Mesodermal cell (in vitro differentiated cells): Measurements from ENCODE around the gene TADA2B.

ENCODE experiments used
- H3K27ac ChIP-seq: 2 replicates; pipeline ENCODE4 v1.7.0; 2013; ENCODE audit warnings: mild to moderate bottlenecking, low read depth, low read length, moderate library complexity; ENCODE audit not compliant: severe bottlenecking
- H3K36me3 ChIP-seq: 2 replicates; pipeline ENCODE4 v1.7.1; 2013; ENCODE audit warnings: mild to moderate bottlenecking, low read length, moderate library complexity; ENCODE audit not compliant: control insufficient read depth, insufficient read depth
- H3K4me1 ChIP-seq: one replicate; pipeline ENCODE4 v1.7.1; 2013; ENCODE audit warnings: mild to moderate bottlenecking, low read length; ENCODE audit not compliant: insufficient read depth, control insufficient read depth, poor library complexity, severe bottlenecking
- H3K4me3 ChIP-seq: 2 replicates; pipeline ENCODE4 v1.7.0; 2013; ENCODE audit warnings: low read length, control low read depth, mild to moderate bottlenecking; ENCODE audit not compliant: insufficient read depth, poor library complexity, severe bottlenecking; ENCODE audit errors: extremely low read depth
- H3K9me3 ChIP-seq: 2 replicates; pipeline ENCODE4 v1.7.1; 2013; ENCODE audit warnings: mild to moderate bottlenecking, low read length, moderate library complexity; ENCODE audit not compliant: control insufficient read depth
- WGBS, 2 experiments: methylation state at CpG; one replicate each; pipeline ENCODE4 v1.1.5; 2013; ENCODE audit warnings: missing lambda C conversion rate in 2 of 2; ENCODE audit not compliant: insufficient coverage in 2 of 2; 5-methylcytosine and 5-hydroxymethylcytosine counted together

TADA2B gene

DNA sequence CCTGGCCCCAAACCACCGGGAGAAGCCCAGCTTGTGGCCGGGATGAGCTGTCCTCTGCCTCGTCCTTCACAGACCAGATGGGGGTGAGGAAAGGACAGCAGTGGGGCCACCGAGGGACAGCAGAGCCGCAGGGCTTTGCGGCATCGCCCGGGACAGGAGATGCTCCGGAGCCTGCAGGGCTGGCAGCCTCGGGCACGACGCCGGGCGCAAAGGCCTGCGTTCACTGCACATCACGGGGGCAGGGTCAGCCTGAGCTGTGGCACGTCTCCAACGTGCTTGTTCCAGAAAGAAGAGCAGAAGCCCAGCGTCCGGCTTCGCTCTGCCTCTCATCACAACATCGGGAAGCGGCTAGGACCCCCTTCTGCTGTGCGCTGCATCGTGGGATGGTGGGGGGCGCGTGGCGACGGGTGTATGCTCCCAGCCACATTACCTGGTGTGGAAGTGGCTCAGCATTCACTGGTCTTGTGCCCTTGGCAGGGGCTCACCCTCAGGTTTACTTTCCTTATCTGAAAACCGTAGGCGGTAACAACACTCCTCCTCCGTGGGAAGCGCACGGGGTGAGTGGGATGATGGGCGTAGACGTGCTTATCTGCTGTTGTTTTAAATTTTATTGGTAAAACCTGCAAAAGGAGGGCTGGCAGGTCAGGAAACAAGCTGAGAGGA is 7.4 kb downstream of the TADA2B start:
- Histone ChIP-seq H3K9me3 (no peaks in the 10 kb centered on the region), H3K36me3 (peaks cover 46% of the 10 kb centered on the region), H3K4me1 (peaks cover 18% of the 10 kb centered on the region), H3K27ac (no peak overlapping the region), H3K4me3 (no peak overlapping the region)
- WGBS, 2 experiments: 94 to 95% methylated on average over 28 to 36 of the region's 36 CpGs

- peaks cover 46% of the 10 kb centered on the region for H3K36me3 ChIP-seq
- H3K4me3 ChIP-seq: no peak overlapping the region
- no peaks in the 10 kb centered on the region for H3K9me3 ChIP-seq
- peaks cover 13% of the 10 kb centered on the region for H3K4me1 ChIP-seq
- H3K27ac ChIP-seq: no peak overlapping the region
- 91 to 93% methylated on average over 10 of the region's 12 CpGs for WGBS, 2 experiments
Observed at GRCh38 chr4:7051144-7051495, 7.9 kb downstream of the TADA2B start.

GRCh38 chr4:7051905-7052304 is 8.7 kb downstream of the TADA2B start:
- Histone ChIP-seq H3K27ac (no peak overlapping the region), H3K4me1 (peaks cover 13% of the 10 kb centered on the region), H3K36me3 (peaks cover 54% of the 10 kb centered on the region), H3K9me3 (no peaks in the 10 kb centered on the region), H3K4me3 (no peak overlapping the region)
- 98% methylated on average over 13 to 14 of the region's 14 CpGs for WGBS, 2 experiments

DNA sequence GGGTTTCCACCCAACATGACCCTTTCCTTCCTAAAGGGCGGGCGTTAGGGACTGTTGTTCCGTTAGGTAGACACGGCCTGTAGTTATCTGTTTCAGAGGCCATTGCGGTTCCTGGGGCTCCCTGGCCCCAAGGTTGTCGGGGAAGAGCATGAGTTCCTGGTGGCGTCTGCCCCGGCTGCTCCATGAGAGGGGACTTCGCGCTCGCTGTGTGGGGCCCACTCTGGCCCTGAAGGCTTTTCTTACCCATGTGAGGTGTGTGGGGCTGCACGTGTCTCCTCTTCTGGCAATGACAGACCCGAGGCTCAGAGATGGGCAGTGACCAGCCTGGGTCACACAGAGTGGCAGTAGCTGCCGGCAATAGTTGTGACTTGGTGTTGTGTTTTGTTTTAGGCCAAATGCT is 9.1 kb downstream of the TADA2B start:
- no peak overlapping the region for H3K4me3 ChIP-seq
- H3K27ac ChIP-seq: no peak overlapping the region
- H3K4me1 ChIP-seq: peaks cover 13% of the 10 kb centered on the region
- H3K36me3 ChIP-seq: peaks cover 56% of the 10 kb centered on the region
- H3K9me3 ChIP-seq: no peaks in the 10 kb centered on the region
- 93 to 96% methylated on average over 9 to 11 of the region's 14 CpGs for WGBS, 2 experiments

GRCh38 chr4:7052923-7053715 is 9.9 kb downstream of the TADA2B start:
- peaks cover 13% of the 10 kb centered on the region for H3K4me1 ChIP-seq
- H3K27ac ChIP-seq: no peak overlapping the region
- peaks cover 53% of the 10 kb centered on the region for H3K36me3 ChIP-seq
- no peak overlapping the region for H3K4me3 ChIP-seq
- H3K9me3 ChIP-seq: no peaks in the 10 kb centered on the region
- 97% methylated on average over 17 to 18 of the region's 20 CpGs for WGBS, 2 experiments

DNA sequence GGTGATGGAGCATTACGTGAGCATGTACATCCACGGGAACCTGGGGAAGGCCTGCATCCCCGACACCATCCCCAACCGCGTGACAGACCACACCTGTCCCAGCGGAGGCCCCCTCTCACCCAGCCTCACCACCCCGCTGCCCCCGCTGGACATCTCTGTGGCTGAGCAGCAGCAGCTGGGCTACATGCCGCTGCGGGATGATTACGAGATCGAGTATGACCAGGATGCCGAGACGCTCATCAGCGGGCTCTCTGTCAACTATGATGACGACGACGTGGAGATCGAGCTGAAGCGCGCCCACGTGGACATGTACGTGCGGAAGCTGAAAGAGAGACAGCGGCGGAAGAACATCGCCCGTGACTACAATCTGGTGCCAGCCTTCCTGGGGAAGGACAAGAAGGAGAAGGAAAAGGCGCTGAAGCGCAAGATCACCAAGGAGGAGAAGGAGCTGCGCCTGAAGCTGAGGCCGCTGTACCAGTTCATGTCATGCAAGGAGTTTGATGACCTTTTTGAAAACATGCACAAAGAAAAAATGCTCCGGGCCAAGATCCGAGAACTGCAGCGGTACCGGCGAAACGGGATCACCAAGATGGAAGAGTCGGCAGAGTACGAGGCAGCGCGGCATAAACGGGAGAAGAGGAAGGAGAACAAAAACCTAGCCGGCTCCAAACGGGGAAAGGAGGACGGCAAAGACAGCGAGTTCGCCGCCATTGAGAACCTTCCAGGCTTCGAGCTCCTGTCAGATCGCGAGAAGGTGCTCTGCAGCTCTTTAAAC is 11.1 kb downstream of the TADA2B start:
- WGBS, 2 experiments: 96 to 97% methylated on average over 51 to 52 of the region's 52 CpGs
- H3K9me3 ChIP-seq: no peaks in the 10 kb centered on the region
- peaks cover 13% of the 10 kb centered on the region for H3K4me1 ChIP-seq
- H3K27ac ChIP-seq: no peak overlapping the region
- no peak overlapping the region for H3K4me3 ChIP-seq
- H3K36me3 ChIP-seq: peaks cover 62% of the 10 kb centered on the region

DNA sequence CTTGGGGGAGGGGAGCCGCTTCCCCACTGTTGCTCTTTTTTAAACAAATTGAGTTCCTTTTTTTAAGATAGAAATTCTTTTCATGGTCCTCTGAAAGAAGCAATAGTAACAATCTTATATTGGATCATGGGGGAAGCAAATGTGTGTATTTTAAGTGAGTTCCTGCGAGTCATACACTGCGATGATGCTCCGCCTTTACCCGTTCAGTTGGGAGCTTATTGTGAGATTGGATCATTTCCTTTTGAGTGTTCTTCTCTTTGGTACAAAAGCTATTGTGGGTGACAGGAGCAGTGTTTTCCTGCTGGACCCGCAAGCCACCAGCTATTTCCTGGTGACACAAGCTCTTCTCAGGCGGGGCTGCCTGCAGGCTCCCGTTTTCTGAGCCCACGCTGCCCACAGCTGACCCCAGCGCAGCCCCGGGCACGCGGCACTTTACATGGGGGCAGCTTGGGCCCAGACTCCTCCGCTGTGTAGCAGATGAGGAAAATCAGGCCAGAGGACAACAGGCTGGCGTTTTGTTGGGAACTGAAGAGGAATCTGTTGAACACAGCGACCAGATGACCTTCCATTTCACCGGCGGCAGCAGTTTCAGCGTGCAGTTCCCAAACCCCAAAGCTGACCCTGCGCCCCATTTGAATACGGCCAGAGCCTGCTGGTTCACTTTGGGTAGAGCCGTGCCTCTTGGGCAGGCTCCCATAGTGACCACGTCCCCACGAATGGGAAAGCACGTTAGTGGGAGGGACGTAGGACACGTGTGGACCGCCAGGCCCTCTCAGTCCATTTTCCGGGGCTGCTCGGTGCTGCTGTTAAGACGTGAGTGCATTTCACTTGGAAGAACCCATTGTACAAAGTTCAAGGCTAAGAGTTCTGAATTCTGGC is 12.2 kb downstream of the TADA2B start:
- WGBS, 2 experiments: 93 to 98% methylated on average over 23 to 29 of the region's 31 CpGs
- Histone ChIP-seq H3K9me3 (no peaks in the 10 kb centered on the region), H3K36me3 (peaks cover 63% of the 10 kb centered on the region), H3K4me3 (no peak overlapping the region), H3K4me1 (peaks cover 13% of the 10 kb centered on the region), H3K27ac (peak overlapping the region; percentile 55)

DNA sequence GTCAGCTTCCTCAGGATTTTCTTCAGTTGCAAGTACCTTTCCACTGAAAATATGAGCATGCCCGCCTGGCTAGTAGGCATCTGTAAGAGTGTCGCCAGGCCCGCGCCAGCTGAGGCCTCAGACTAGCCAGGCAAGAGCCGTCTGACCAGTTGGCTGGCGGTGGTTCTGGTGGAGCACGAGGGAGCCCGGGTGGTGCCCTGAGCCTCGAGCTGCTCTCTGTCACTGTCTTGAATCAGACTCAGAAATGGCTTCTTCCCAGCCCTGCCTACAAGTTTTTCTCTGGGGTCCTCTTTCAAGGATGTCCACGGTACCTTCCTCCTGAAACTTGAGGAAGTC is 12.8 kb downstream of the TADA2B start:
- peaks cover 13% of the 10 kb centered on the region for H3K4me1 ChIP-seq
- no peaks in the 10 kb centered on the region for H3K9me3 ChIP-seq
- H3K36me3 ChIP-seq: peaks cover 66% of the 10 kb centered on the region
- no peak overlapping the region for H3K27ac ChIP-seq
- WGBS, 2 experiments: 96 to 97% methylated on average over 10 of the region's 10 CpGs
- H3K4me3 ChIP-seq: no peak overlapping the region

DNA sequence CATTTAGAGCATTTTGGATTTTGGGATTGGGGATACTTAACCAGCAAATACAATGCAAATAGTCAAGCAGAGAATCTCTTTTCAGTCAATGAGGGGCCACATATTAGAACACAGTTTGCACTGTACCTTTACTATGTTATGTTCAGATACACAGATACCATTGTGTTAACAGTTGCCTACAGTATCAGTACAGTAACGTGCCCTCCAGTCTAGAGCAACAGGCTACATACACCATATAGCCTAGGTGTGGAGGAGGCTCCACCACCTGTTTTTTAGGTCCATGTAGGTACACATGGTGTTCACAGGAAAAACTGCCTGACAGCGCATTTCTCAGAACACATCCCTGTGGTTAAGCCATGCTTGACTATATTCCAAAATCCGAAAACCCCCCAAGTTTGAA is 15.6 kb downstream of the TADA2B start:
- H3K9me3 ChIP-seq: no peaks in the 10 kb centered on the region
- no peak overlapping the region for H3K27ac ChIP-seq
- no peak overlapping the region for H3K4me3 ChIP-seq
- H3K36me3 ChIP-seq: peaks cover 88% of the 10 kb centered on the region
- H3K4me1 ChIP-seq: peaks cover 13% of the 10 kb centered on the region
- WGBS, 2 experiments: 100% methylated on average over 2 of the region's 3 CpGs; no CpG with 5 or more reads in 1 of the 2 experiments

GRCh38 chr4:7059662-7060061 is 16.5 kb downstream of the TADA2B start:
- 91% methylated on average over 6 to 9 of the region's 11 CpGs for WGBS, 2 experiments
- no peaks in the 10 kb centered on the region for H3K9me3 ChIP-seq
- H3K36me3 ChIP-seq: peaks cover 87% of the 10 kb centered on the region
- H3K27ac ChIP-seq: no peak overlapping the region
- peaks cover 9% of the 10 kb centered on the region for H3K4me1 ChIP-seq
- H3K4me3 ChIP-seq: no peak overlapping the region
